T-helper 1 cell treated with Interleukin-12 subunit alpha and Interleukin-12 subunit beta and Interleukin-4 antibody, amounts not matched to agents 30 ng/mL and 1 ng/mL, for 36 hours (primary cell): ENCODE data around the gene C22orf15. TPM values are rescaled to one million over a fixed set of nuclear protein-coding genes. Genes with fewer than 3 reads are reported as not detected.

Experiments
- intact Hi-C: fragments of 100-400 bp; cut with micrococcal nuclease; formaldehyde crosslinking; loops from one replicate; pipeline ENCODE4 v1.15.1; 2024
- total RNA-seq: library from RNA; stranded (reverse); gene quantifications from 2 replicates; pipeline ENCODE4 v1.2.3, GENCODE V29; 2022

The C22orf15 gene
- total RNA-seq, 1 donor from 2014 or later: 0.74 TPM

DNA sequence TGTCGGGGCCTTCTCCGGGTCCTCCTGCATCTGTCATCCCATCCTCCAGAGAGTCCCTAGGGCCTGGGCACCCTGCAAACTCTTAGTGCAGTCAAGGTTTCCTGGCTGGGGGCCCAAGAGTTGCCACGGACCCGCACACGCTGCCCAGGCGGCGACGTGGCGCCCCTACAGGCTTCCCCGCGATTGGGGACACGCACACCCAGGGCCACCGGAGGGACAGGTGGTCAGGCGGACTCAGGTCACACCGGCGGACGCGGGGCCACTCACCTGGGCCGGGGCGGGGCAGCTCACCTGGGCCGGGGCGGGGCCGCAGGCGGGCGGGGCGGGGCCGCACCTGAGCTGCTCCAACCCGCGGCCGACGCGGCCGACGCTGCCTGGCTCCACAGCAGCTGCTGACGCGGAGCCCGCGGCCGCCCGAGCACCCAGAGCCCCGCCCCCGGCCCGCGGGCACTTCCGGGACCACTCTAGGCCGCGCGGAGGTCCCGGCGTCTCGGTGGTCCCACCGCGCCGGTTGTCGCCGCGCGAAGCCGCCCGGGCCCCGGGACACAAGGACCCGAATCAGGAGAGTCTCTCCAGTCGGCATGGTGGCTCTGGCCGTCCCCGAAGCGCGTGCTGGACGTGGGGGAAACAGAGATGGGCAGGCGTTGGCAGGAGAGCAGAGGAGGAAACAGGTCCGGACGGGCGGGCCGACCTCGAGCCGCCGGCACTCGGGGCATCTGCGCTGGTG is 11.9 kb upstream of the C22orf15 start, which contains the start of gene ZNF70:
ZNF70 (minus strand) TSS at position 399 of the 727 bp plus-strand sequence. CDS start 5,972 bp downstream, outside the sequence.
- intact Hi-C loops: loop anchor here (1.0 to 10.0 kb wide), 8 partner anchors 17 to 216 kb away; partner anchors contain the start of genes DERL3, MIF and MMP11

DNA sequence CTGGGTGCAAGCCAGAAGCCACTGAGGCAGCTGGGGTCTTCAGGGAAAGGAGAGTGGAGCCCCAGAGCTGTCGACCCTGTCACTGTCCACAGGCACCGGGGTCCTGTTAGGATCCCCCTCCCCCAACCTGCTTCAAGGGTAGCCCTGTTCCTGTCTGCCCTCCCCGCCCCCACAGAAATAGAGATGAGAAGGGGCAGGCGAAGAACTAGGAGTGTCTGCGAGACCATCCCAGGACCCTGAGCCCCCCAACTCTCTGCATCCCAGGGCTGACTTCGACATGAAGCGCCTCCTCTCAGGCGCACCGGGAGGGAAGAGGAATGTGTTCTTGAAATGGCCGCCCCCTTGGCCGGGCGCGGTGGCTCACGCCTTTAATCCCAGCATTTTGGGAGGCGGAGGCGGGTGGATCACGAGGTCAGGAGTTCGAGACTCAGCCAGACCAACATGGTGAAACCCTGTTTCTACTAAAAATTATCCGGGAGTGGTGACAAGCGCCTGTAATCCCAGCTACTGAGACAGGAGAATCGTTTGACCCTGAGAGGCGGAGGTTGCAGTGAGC is 11.3 kb upstream of the C22orf15 start:
- intact Hi-C loops: loop anchor here (1.0 to 10.0 kb wide), 8 partner anchors 17 to 217 kb away; partner anchors contain the start of genes DERL3, MIF and MMP11

DNA sequence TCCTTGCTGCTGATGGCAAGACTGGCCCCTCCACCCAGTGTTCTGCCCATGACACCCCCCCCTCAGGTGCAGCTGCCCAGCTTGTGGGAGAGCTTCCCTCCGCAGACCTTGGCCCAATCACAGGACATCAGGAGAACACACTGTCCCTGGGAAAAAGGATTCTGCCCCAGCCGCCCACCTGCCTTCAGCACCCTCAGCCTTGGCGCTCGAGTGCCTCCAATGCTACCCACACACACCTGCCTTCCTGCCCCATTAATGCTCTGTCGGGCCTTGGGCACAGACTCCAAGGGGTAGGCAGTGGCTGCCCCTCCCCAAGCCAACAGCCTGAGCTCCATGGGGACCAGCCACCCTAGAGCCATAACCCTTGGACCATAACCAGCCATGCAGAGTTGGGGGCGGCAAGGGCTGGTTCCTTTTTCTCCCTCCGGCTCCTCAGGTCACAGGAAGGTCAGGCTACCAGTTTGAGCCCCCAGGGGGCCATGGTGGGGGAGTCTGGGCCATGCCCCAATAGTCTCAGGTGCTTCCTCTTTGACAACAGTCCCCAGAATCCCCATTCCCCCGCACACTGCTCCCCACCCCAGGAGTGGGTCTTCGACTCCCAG is 10.6 kb upstream of the C22orf15 start:
- intact Hi-C loops: loop anchor here (10.0 kb wide), 1 partner anchor 217 kb away; no protein-coding TSS in a partner anchor

DNA sequence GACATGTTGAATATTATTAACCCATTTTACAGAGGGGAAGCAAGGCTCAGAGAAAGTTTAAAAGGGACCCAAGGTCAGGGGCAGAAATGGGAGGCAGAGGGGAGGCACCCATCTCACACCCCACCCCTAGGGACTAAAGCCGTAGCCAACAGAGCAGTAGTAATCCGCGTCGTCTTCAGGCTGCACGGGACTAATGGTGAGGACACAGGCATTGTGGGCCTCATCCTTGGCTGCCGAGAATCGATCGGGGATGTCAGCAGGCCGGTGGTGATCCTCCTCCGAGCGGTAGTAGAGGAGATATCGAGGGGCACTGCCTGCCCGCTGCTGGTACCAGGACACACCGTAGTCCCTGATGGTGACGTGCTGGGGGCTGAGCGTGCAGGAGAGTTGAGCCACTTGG is 10.0 kb upstream of the C22orf15 start:
- intact Hi-C loops: loop anchor here (10.0 kb wide), 1 partner anchor 218 kb away; no protein-coding TSS in a partner anchor

DNA sequence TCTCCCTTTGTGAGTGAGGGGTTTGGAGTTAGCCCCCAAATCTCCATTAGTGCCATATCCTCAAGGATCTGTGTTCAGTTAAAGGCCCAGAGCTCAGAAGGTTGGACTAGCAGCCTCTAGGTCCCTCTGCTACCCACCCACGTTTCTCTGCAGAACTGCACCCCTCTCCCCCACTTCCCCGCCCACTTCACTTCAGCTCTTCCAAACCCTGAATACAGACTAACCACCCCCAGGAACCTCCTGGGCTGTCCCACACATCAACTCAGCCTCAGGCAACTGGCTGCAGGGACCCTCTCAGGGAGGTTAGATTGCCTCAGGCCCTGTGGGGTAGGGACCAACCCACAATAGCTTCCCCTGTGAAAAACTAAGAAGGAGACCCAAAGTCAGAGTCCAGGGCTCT is 9.4 kb upstream of the C22orf15 start:
- intact Hi-C loops: loop anchor here (10.0 kb wide), 1 partner anchor 219 kb away; no protein-coding TSS in a partner anchor

DNA sequence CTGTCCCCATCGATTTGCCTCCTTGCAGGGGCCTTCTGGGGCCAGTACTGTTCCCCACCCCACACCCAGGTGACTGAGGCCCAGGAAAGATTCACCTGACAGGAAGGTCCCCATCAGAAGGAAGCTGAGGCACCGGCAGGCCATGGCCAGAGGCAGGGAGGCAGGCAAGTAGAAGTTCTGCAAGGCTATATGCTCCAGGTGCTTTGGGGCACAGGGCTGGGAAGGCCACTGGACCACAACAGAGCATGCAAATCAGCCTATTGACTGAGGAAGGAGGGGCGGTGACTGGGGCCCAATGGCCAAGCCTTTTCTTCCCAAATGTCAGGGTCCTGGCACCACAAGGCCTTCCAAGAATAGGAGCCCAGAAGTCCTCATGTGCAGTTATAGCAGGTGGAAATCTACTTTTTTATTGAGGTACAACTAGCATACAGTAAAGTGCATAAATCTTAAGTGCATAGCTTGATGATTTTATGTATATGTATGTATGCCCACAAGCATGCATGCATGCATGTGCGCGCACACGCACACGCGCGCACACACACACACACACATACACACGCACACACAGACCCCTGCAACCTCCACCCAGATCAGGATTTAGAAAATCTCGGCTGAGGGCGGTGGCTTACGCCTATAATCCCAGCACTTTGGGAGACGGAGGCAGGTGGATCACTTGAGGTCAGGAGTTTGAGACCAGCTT is 8.4 kb upstream of the C22orf15 start, which contains the start of gene VPREB3:
VPREB3 (minus strand) TSS at position 206 of the 700 bp plus-strand sequence; CDS start at position 144, 62 bp downstream.
- intact Hi-C loops: loop anchor here (10.0 kb wide), 1 partner anchor 220 kb away; no protein-coding TSS in a partner anchor

DNA sequence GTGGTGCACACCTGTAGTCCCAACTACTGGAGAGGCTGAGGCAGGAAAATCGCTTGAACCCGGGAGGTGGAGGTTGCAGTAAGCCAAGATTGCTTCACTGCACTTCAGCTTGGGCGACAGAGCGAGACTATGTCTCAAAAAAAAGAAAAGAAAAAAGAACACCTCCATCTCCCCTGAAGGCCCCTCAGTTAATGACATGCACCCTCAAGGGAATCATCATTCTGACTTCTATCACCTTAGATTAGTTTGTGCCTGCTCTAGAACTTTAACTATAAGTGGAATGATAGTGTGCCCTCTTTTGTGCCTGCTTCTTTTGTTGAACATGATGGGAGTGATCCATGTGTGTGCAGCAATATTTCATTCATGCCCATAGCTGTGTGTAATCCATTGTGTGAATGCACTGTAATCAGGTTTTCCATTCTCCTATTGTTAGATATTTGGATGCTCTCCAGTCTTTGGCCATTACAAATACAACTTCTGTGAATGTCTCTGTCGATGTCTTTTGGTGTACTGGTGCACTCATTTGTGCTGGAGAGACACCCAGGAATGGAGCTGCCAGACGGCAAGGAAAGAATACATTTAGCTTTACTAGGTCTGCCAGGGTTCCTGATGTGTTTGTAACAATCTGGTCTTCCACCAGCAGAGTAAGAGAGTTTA is 7.7 kb upstream of the C22orf15 start:
- intact Hi-C loops: loop anchor here (10.0 kb wide), 1 partner anchor 220 kb away; no protein-coding TSS in a partner anchor

DNA sequence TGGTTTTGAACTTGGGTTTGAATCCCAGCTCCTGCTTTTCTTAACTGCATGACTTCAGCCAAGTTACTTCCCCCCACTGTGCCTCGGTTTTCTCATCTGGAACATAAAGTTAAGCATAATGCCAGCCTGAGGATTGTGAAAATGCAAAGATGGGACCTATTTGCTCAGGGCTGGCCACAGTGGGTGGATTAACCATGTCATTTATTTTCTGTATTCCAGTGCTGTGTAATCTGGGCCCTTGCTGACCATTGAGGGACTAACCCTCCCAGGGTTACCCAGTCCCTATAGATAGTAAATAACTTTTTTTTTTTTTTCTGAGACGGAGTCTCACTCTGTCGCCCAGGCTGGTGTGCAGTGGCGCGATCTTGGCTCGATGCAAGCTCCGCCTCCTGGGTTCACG is 7.1 kb upstream of the C22orf15 start:
- intact Hi-C loops: loop anchor here (10.0 kb wide), 1 partner anchor 221 kb away; no protein-coding TSS in a partner anchor

DNA sequence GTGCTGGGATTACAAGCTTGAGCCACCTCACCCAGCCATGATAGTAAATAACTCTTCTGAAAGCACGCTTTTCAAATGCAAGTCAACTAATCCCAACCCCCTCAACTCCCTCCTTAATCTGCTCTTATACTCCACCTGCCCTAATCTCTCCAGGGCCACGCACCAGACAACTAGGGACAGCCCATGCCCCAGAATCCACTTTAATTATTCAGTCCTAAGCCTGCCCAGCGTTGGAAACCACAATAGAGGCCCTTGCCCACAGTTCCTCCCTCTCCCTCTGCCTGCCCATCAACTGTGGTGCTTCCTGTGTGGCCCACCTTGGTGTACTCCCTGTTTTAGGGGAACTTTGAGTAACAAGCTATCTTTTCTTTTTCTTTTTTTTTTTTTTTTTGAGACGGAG is 5.9 kb upstream of the C22orf15 start:
- intact Hi-C loops: loop anchor here (10.0 kb wide), 1 partner anchor 222 kb away; no protein-coding TSS in a partner anchor

DNA sequence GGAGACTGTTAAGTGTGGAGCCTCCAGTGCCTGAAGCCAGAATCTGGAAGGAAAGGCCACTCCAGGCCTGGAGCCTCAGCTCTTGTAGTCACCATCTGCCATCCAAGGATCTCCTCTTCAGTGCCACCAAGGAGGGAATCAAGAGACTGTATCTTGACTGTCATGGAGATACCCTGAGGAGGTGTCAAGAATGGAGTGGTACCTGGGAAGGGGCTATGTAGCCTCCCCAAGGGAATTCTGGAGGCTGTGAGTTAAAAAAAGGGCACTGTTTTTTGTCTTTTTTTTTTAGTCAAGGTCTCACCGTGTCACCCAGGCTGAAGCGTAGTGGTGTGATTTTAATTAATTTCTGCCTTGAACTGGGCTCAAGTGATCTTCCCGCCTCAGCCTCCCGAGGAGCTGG is 3.2 kb upstream of the C22orf15 start:
- intact Hi-C loops: loop anchor here (10.0 kb wide), 1 partner anchor 225 kb away; no protein-coding TSS in a partner anchor

DNA sequence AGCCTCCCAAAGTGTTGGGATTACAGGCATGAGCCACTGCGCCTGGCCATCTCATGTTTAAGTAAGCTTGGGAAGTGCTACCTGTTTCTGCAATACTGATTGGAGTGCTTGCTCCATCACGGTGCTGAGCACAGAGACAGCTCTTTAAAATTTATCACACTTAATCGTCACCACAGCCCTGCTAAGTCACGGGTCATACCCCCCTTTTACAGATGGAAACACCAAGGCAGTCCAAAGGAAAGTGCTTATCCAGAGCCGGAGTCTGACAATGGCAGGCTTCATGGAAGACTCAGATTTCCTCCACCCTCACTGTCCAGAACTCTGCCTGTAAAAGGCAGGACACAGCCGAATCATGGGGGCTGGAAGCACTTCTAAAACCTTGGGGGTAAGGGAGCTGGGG is 2.7 kb upstream of the C22orf15 start:
- intact Hi-C loops: no loop called here

DNA sequence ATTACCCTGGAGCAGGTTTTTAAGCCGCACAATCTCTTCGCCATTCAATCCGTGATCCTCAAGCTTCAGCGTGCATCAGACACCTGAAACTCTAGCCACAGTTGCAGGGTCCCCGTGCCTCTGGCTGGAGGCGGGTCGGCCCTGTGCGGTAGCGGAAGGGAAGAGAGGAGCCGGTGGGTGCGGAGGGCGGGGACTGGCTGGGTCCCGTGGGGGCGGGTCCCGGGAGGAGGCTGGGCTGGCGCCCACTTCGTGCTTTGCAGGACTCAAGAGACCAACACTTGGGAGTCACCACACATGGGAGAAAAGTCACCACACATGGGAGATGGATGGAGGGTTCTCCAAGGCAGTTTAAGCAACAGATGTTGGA is 772 bp downstream of the C22orf15 start:
- intact Hi-C loops: no loop called here

DNA sequence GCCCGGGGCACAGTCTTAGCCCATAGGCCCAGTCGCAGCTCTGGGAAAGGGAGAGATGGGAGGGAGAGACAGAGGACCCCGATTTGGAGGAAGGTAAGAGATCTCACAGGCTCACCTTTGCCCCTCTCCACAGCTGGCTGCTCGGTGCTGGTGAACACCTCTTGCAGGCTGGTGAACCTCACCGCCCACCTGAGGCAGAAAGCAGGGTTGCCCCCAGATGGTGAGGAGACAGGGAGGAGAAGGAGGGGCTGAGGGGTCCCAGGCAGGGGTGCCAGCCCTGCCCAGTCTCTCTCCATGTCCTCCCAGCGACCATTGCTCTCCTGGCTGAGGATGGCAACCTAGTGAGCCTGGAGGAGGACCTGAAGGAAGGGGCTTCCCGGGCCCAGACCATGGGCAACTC is 1.2 kb downstream of the C22orf15 start:
- intact Hi-C loops: no loop called here

DNA sequence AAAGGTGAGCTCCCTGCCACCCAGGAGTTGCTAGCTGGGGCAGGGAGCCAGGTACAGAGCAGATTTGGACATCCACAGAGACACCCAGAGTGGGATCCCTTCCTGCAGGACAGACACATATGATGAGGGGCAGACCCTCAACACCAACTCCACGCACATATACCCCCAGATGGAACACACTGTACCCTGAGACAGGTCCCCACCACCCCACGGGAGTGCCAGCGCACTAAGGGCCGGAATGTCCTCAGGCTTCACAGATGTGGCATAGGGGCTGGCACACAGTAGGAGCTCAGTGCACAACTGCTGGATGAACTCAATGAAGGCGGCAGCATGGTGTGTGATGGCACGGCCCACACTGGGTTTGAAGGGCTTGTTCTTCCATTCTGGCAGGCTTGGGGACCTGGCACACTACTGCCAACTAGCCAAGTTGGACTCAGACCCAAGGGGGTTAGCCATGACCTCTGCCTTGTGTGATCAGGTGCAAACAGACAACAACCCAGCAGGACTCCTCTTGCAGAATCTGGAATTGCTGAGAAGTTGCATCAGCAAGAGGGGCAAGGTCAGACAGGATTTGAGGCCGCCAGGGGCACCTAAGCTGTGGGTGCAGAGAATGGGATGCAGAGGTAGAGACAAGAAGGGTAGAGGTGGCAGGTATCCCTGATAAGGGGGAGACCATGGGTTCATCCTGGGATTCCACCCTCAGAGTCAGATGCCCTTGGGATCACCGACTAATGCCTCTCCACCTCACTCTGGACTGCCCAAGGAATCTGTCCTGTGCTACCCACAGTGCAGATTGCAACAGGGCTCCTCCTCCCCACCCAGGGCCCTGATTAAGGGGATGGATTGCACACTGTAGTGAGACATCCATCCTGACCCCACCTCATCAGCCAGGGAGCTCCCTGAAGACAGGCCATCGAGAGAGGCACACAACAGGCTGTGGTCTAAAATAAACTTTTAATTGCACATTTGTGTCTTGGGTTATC is 2.4 kb downstream of the C22orf15 start:
- intact Hi-C loops: loop anchor here (5.0 kb wide), 2 partner anchors 192 to 792 kb away; partner anchors contain the start of genes GUCD1 and SNRPD3

DNA sequence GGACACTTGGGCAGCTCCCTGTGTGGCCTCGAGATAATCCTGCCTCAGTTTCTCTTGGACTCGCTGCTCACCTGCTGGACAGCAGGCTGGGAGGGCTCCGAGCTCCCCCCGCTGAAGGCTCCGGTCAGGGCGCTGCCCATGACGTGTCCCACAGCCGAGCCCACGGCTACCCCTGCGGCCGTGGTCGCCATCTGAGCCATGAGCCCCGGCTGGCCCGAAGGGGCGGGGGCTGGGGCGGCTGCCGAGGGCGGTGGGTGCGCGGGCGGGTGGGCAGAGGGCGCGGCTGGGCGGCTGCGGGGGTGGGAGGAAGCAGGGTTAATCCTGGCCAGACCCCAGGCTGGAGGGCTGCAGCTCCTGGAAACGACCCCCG is 4.5 kb downstream of the C22orf15 start:
- intact Hi-C loops: loop anchor here (1.0 to 5.0 kb wide), 6 partner anchors 50 to 790 kb away; partner anchors contain the start of genes DERL3, GUCD1, MIF and SNRPD3

DNA sequence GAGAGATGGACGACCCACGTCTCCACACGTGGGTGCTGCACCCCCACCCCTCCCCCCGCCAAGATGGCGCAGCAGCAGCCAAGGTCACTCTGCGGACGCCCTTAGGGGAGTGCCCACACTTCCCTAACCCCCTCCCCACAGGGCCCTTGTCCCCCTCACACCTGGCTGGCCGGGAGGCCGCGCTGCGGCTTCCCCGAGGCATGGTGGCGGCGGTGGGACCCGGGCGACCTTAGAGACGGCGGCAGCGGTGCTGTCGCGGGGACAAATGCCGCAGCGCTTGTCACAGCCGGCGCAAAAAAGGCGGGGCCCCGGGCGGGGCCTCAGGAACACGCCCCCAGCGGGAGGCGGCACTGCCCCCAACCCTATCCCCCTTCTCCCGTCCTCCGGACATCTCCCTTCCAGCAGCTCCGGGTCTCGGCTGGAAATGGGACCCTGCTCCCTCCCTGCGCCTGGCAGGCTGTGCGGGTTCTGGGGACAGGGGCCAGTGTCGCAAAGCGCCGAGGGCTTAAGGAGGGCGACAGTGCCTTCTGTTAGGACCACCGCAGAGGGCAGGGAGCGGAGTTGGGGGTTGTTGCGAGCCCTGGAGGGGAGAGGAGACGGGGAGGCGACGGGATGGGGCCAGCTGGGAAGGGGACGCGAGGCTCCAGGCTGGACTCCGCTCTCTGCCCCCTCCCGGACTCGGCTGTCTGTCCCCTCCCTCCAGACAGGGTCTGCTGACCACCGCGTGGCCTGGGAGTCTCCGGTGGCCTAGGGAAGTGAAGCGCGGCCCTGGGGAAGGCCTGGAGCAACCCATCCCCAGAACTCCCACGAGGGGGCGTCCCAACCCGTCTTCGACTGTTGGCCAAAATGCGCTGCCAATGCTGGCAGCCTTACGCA is 5.1 kb downstream of the C22orf15 start, which contains the start of gene CHCHD10:
CHCHD10 (minus strand) TSS at position 300 of the 876 bp plus-strand sequence; CDS start at position 202, 98 bp downstream.
- intact Hi-C loops: loop anchor here (1.0 to 5.0 kb wide), 9 partner anchors 17 to 789 kb away; partner anchors contain the start of genes DERL3, GUCD1, MIF and SNRPD3

DNA sequence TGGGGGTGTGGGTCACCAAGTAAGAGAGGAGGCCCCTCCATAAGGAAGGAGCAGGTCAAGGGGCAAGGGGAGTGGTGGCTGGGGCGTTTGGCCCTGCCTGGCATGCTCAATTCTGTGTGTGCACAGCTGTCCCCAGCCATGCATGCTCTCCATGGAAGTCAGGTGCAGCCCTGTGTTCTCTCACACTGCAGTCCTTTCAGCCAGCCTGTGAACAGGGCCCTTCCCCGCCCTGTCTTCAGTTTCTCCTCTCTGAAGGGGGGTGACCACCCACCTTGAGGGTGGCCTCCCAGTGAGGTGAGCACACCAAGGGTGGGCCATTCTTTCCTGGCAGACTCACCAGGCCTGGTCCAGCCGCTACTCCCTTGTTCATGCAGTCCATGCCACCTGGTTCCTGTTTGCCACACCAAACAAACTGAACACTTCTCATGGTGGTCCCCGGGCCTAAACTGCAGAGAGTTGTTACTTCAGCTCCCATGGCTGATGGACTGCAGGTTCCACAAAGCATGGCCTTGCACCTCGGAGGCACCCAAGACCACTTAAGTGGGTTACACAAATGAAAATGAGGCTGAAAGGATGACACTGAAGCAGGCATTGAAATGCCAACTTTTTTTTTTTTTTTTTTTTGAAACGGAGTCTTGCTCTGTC is 6.7 kb downstream of the C22orf15 start:
- intact Hi-C loops: loop anchor here (5.0 kb wide), 2 partner anchors 188 to 788 kb away; partner anchors contain the start of genes GUCD1 and SNRPD3
